GM23338 (cell line): Measurements from ENCODE around the gene RPTOR. TPM values are rescaled to one million over a fixed set of nuclear protein-coding genes. Genes with fewer than 3 reads are reported as not detected.

Experiments
- ATAC-seq: fragments of 200-7000 bp; cut with Tn5 transposase; 3 replicates; pipeline ENCODE4 v1.9.1; 2020
- DNase-seq: peaks from one replicate; pipeline ENCODE4 v3.0.0-alpha.2; 2015; ENCODE audit warnings: low spot score
- H2AFZ ChIP-seq: fragments of 200-600 bp; sonication (generic); 2 replicates; pipeline ENCODE4 v1.8.0; 2016; ENCODE audit warnings: antibody characterized with exemption, mild to moderate bottlenecking, moderate library complexity
- H3F3A ChIP-seq: fragments of 200-600 bp; sonication (generic); replicated peaks from 2 replicates; pipeline ENCODE4 v1.8.0; 2017; ENCODE audit warnings: antibody characterized with exemption, mixed run types, low read depth
- H3K27ac ChIP-seq: fragments of 200-600 bp; sonication (generic); 2 replicates; pipeline ENCODE4 v1.6.1; 2016; ENCODE audit warnings: low read depth
- H3K27me3 ChIP-seq: fragments of 200-600 bp; sonication (generic); 2 replicates; pipeline ENCODE4 v1.8.0; 2016; ENCODE audit warnings: mild to moderate bottlenecking, mixed run types, moderate library complexity; ENCODE audit not compliant: insufficient read depth
- H3K36me3 ChIP-seq: fragments of 200-600 bp; sonication (generic); 2 replicates; pipeline ENCODE4 v1.8.0; 2016; ENCODE audit warnings: mild to moderate bottlenecking; ENCODE audit not compliant: insufficient read depth
- H3K4me1 ChIP-seq: fragments of 200-600 bp; sonication (generic); 2 replicates; pipeline ENCODE4 v1.8.0; 2016; ENCODE audit warnings: mild to moderate bottlenecking, moderate library complexity; ENCODE audit not compliant: insufficient read depth
- H3K4me2 ChIP-seq: fragments of 200-600 bp; sonication (generic); 2 replicates; pipeline ENCODE4 v1.7.1; 2017; ENCODE audit warnings: mixed run types
- H3K4me3 ChIP-seq: fragments of 200-600 bp; sonication (generic); 2 replicates; pipeline ENCODE4 v1.6.1; 2016; ENCODE audit warnings: mixed run types
- H3K79me2 ChIP-seq: fragments of 200-600 bp; sonication (generic); replicated peaks from 2 replicates; pipeline ENCODE4 v1.8.0; 2017; ENCODE audit warnings: mild to moderate bottlenecking; ENCODE audit not compliant: insufficient read depth
- H3K9me2 ChIP-seq: fragments of 200-600 bp; sonication (generic); 2 replicates; pipeline ENCODE4 v1.8.0; 2017; ENCODE audit not compliant: insufficient read depth
- H4K20me1 ChIP-seq: fragments of 200-600 bp; sonication (generic); replicated peaks from 2 replicates; pipeline ENCODE4 v1.8.0; 2017; ENCODE audit warnings: mild to moderate bottlenecking; ENCODE audit not compliant: insufficient read depth
- H3K27ac Mint-ChIP-seq: 2 replicates; pipeline ENCODE4 v1.8.0; 2020; ENCODE audit warnings: inconsistent platforms, mild to moderate bottlenecking, moderate library complexity, mixed read lengths
- H3K27me3 Mint-ChIP-seq: 3 replicates; pipeline ENCODE4 v1.8.0; 2022; ENCODE audit warnings: low read depth, mild to moderate bottlenecking, moderate library complexity, mixed read lengths, inconsistent platforms; ENCODE audit not compliant: insufficient read depth, poor library complexity
- H3K36me3 Mint-ChIP-seq: 3 replicates; pipeline ENCODE4 v1.8.0; 2021; ENCODE audit warnings: low read depth, mild to moderate bottlenecking, inconsistent platforms, moderate library complexity, mixed read lengths
- H3K4me1 Mint-ChIP-seq: 3 replicates; pipeline ENCODE4 v1.8.0; 2020; ENCODE audit warnings: mild to moderate bottlenecking, inconsistent platforms, mixed read lengths
- H3K4me3 Mint-ChIP-seq: 3 replicates; pipeline ENCODE4 v1.8.0; 2021; ENCODE audit warnings: moderate library complexity, mild to moderate bottlenecking, inconsistent platforms, mixed read lengths
- H3K9me3 Mint-ChIP-seq: 3 replicates; pipeline ENCODE4 v1.8.0; 2020; ENCODE audit warnings: moderate library complexity, mild to moderate bottlenecking, inconsistent platforms, mixed read lengths
- EZH2 ChIP-seq: fragments of 200-600 bp; sonication (generic); IDR thresholded peaks from one replicate; pipeline ENCODE4 v1.8.0; 2017; ENCODE audit warnings: antibody characterized with exemption, mild to moderate bottlenecking, low read depth; ENCODE audit not compliant: unreplicated experiment
- EZH2phosphoT487 ChIP-seq: fragments of 200-600 bp; sonication (generic); IDR thresholded peaks from one replicate; pipeline ENCODE4 v1.8.1; 2018; ENCODE audit warnings: antibody characterized with exemption; ENCODE audit not compliant: unreplicated experiment
- JUNB ChIP-seq: IDR thresholded peaks from one replicate; pipeline ENCODE4 v1.6.1; 2016; ENCODE audit warnings: antibody characterized with exemption; ENCODE audit not compliant: unreplicated experiment
- NANOG ChIP-seq: IDR thresholded peaks from 2 replicates; pipeline ENCODE4 v1.6.1; 2016; ENCODE audit warnings: antibody characterized with exemption, borderline replicate concordance
- STAT1 ChIP-seq: IDR thresholded peaks from one replicate; pipeline ENCODE4 v1.6.1; 2016; ENCODE audit warnings: antibody characterized with exemption; ENCODE audit not compliant: unreplicated experiment
- ZNF114 ChIP-seq: fragments of 250-450 bp; sonication (Bioruptor Pico); IDR thresholded peaks from 2 replicates; pipeline ENCODE4 v1.5.0; 2020; ENCODE audit warnings: mild to moderate bottlenecking, moderate library complexity
- ZNF331 ChIP-seq: fragments of 250-450 bp; sonication (Bioruptor Pico); IDR thresholded peaks from 2 replicates; pipeline ENCODE4 v1.5.0; 2020; ENCODE audit warnings: low read depth, mild to moderate bottlenecking, moderate library complexity
- polyA plus RNA-seq: library from polyadenylated mRNA; unstranded; fragments of >200 nt; fragmentation: Nextera tagmentation; extraction: Ambion mirVana; gene quantifications from 2 replicates; pipeline ENCODE4 v1.2.1, GENCODE V29; 2016
- total RNA-seq: library from RNA; depleted of rRNA; stranded (reverse); fragments of >200 nt; shearing (Covaris generic); gene quantifications from 2 replicates; pipeline ENCODE4 v1.2.3, GENCODE V29; 2014
- TF ChIP-seq, protein P1 (sequence below): IDR thresholded peaks from one replicate; pipeline ENCODE4 v1.6.1; 2018; ENCODE audit warnings: antibody characterized with exemption; ENCODE audit not compliant: unreplicated experiment
- TF ChIP-seq, protein P2 (sequence below): fragments of 250-450 bp; sonication (Bioruptor Pico); IDR thresholded peaks from 2 replicates; pipeline ENCODE4 v1.5.0; 2020; ENCODE audit warnings: mild to moderate bottlenecking, moderate library complexity

The RPTOR gene
- total and polyA plus RNA-seq, 2 experiments from 2014 or later = 9.5 to 38.0 TPM

DNA sequence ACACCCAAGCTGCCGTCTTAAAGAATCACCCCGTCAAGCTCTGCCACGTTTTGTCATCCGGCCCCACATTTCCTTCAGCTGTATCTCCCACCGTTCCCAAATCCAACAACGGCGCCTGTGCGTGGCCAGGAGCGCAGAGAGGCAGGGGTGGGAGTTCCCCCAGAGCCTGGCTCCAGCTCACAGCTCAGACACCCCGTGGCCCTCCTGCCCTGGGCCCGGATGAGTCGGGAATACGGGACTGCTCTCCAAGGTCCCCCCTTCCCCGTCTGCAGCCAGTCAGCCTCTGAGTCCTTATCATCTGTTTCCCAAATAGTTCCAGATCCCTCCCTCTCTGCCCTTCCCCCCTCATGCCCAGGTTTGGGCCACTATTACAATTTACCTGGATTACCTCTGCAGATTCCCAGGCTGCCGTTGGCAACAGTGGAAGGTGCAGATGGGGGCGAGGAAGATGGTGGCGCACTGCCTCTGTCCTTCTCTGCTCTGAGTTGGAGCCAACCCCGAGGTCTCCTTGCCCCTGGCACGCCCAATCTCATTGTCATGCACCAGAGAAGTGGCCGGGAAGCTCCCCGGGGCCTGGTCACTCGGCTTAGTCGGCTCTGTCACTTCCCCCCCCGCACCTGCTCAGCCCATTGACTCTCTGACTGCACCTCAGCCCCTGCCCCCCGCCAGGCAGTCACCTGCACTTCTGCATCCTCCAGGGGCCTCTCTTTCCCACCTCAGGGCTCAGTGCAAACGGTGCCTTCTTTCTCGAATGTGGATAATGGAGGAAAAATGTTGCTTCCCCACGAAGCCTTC is 18.3 kb upstream of the RPTOR start:
- Mint-ChIP-seq H3K27ac (no peak overlapping the region), H3K4me3 (peak overlapping the region; percentile 29; the same call in 2 of the 3 replicates), H3K36me3 (no peaks in the 10 kb centered on the region), H3K27me3 (peaks cover 19% of the 10 kb centered on the region), H3K9me3 (no peaks in the 10 kb centered on the region; the same call in 2 of the 3 replicates), H3K4me1 (peaks cover 18% of the 10 kb centered on the region)
- no peak for TF ChIP-seq EZH2phosphoT487
- ATAC-seq (peak; percentile 81), DNase-seq (peak; percentile 55)
- Histone ChIP-seq H3F3A (no peaks in the 10 kb centered on the region), H3K27ac (no peak overlapping the region), H3K4me2 (no peak overlapping the region), H3K4me1 (peaks cover 12% of the 10 kb centered on the region; the same call in 1 of the 2 replicates), H4K20me1 (no peaks in the 10 kb centered on the region), H3K4me3 (peak overlapping the region; percentile 38; the same call in 1 of the 2 replicates), H3K27me3 (no peaks in the 10 kb centered on the region), H3K9me2 (peaks cover 2% of the 10 kb centered on the region; the same call in 1 of the 2 replicates), H3K79me2 (no peaks in the 10 kb centered on the region), H3K36me3 (no peaks in the 10 kb centered on the region), H2AFZ (no peak overlapping the region; the same call in 1 of the 2 replicates)

DNA sequence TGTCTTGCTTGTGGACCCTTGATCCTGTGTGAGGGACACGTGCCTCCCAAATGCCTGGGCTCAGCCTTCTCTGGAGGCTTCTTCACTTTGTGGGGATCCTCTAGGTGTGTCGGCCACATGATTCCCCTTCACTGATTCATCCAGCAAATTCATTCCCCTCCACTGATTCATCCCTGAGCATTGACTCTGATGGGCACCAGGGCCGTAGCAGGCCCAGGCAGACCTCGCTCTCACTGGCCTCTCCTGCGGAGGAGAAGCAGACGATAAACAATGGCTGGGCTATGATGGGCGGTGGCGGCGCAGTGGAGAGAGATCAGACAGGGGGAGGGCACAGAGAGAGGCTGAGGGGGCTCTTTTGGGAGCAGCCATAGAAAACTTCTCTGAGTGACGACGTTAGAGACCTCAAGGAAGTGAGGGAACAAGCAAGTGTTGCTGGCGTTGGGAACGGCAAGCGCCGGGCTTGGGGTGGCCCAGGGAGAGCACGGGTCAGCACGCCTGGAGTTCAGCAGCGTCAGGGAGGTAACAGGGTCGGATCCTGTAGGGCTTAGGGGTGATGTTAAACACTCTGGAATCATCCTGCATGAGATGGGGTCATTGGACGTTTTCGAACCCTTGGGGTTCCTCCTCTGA is 17.5 kb upstream of the RPTOR start:
- Histone ChIP-seq H4K20me1 (no peaks in the 10 kb centered on the region), H3K27ac (no peak overlapping the region), H3K4me3 (no peak overlapping the region), H3K9me2 (peaks cover 5% of the 10 kb centered on the region; the same call in 1 of the 2 replicates), H3K27me3 (no peaks in the 10 kb centered on the region), H3K4me1 (peaks cover 12% of the 10 kb centered on the region; the same call in 1 of the 2 replicates), H2AFZ (peak overlapping the region; percentile 23; the same call in 1 of the 2 replicates), H3K79me2 (no peaks in the 10 kb centered on the region), H3K4me2 (no peak overlapping the region), H3F3A (no peaks in the 10 kb centered on the region), H3K36me3 (no peaks in the 10 kb centered on the region)
- H3K27me3 Mint-ChIP-seq = peaks cover 19% of the 10 kb centered on the region
- DNase-seq (no peak), ATAC-seq (no peak)
- no peaks in the 10 kb centered on the region for H3K36me3 Mint-ChIP-seq
- no peak overlapping the region for H3K27ac Mint-ChIP-seq
- H3K9me3 Mint-ChIP-seq = no peaks in the 10 kb centered on the region; the same call in 2 of the 3 replicates
- H3K4me3 Mint-ChIP-seq = peak overlapping the region; percentile 29; the same call in 2 of the 3 replicates
- H3K4me1 Mint-ChIP-seq = peaks cover 18% of the 10 kb centered on the region
- no peak for TF ChIP-seq ZNF331 (CRISPR knock-in tag)
- no peak for TF ChIP-seq EZH2
- no peak for TF ChIP-seq JUNB
- TF ChIP-seq ZNF114 = no peak
- TF ChIP-seq, protein P1, sequence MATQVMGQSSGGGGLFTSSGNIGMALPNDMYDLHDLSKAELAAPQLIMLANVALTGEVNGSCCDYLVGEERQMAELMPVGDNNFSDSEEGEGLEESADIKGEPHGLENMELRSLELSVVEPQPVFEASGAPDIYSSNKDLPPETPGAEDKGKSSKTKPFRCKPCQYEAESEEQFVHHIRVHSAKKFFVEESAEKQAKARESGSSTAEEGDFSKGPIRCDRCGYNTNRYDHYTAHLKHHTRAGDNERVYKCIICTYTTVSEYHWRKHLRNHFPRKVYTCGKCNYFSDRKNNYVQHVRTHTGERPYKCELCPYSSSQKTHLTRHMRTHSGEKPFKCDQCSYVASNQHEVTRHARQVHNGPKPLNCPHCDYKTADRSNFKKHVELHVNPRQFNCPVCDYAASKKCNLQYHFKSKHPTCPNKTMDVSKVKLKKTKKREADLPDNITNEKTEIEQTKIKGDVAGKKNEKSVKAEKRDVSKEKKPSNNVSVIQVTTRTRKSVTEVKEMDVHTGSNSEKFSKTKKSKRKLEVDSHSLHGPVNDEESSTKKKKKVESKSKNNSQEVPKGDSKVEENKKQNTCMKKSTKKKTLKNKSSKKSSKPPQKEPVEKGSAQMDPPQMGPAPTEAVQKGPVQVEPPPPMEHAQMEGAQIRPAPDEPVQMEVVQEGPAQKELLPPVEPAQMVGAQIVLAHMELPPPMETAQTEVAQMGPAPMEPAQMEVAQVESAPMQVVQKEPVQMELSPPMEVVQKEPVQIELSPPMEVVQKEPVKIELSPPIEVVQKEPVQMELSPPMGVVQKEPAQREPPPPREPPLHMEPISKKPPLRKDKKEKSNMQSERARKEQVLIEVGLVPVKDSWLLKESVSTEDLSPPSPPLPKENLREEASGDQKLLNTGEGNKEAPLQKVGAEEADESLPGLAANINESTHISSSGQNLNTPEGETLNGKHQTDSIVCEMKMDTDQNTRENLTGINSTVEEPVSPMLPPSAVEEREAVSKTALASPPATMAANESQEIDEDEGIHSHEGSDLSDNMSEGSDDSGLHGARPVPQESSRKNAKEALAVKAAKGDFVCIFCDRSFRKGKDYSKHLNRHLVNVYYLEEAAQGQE = no peak
- TF ChIP-seq, protein P2, sequence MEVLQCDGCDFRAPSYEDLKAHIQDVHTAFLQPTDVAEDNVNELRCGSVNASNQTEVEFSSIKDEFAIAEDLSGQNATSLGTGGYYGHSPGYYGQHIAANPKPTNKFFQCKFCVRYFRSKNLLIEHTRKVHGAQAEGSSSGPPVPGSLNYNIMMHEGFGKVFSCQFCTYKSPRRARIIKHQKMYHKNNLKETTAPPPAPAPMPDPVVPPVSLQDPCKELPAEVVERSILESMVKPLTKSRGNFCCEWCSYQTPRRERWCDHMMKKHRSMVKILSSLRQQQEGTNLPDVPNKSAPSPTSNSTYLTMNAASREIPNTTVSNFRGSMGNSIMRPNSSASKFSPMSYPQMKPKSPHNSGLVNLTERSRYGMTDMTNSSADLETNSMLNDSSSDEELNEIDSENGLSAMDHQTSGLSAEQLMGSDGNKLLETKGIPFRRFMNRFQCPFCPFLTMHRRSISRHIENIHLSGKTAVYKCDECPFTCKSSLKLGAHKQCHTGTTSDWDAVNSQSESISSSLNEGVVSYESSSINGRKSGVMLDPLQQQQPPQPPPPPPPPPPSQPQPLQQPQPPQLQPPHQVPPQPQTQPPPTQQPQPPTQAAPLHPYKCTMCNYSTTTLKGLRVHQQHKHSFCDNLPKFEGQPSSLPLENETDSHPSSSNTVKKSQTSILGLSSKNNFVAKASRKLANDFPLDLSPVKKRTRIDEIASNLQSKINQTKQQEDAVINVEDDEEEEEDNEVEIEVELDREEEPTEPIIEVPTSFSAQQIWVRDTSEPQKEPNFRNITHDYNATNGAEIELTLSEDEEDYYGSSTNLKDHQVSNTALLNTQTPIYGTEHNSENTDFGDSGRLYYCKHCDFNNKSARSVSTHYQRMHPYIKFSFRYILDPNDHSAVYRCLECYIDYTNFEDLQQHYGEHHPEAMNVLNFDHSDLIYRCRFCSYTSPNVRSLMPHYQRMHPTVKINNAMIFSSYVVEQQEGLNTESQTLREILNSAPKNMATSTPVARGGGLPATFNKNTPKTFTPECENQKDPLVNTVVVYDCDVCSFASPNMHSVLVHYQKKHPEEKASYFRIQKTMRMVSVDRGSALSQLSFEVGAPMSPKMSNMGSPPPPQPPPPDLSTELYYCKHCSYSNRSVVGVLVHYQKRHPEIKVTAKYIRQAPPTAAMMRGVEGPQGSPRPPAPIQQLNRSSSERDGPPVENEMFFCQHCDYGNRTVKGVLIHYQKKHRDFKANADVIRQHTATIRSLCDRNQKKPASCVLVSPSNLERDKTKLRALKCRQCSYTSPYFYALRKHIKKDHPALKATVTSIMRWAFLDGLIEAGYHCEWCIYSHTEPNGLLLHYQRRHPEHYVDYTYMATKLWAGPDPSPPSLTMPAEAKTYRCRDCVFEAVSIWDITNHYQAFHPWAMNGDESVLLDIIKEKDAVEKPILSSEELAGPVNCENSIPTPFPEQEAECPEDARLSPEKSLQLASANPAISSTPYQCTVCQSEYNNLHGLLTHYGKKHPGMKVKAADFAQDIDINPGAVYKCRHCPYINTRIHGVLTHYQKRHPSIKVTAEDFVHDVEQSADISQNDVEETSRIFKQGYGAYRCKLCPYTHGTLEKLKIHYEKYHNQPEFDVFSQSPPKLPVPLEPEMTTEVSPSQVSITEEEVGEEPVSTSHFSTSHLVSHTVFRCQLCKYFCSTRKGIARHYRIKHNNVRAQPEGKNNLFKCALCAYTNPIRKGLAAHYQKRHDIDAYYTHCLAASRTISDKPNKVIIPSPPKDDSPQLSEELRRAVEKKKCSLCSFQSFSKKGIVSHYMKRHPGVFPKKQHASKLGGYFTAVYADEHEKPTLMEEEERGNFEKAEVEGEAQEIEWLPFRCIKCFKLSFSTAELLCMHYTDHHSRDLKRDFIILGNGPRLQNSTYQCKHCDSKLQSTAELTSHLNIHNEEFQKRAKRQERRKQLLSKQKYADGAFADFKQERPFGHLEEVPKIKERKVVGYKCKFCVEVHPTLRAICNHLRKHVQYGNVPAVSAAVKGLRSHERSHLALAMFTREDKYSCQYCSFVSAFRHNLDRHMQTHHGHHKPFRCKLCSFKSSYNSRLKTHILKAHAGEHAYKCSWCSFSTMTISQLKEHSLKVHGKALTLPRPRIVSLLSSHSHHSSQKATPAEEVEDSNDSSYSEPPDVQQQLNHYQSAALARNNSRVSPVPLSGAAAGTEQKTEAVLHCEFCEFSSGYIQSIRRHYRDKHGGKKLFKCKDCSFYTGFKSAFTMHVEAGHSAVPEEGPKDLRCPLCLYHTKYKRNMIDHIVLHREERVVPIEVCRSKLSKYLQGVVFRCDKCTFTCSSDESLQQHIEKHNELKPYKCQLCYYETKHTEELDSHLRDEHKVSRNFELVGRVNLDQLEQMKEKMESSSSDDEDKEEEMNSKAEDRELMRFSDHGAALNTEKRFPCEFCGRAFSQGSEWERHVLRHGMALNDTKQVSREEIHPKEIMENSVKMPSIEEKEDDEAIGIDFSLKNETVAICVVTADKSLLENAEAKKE (CRISPR knock-in tag) = no peak
- no peak for TF ChIP-seq NANOG
- no peak for TF ChIP-seq EZH2phosphoT487
- TF ChIP-seq STAT1 = no peak
